ENCODE measurements around the gene PPT2. TPM values are rescaled to one million over a fixed set of nuclear protein-coding genes. Genes with fewer than 3 reads are reported as not detected.

PPT2 gene
- total and polyA plus RNA-seq, 2 of the 8 experiments (the other 6 are each of a cell fraction or from before 2014, with no cell fraction given): 24.1 to 39.5 TPM

DNA sequence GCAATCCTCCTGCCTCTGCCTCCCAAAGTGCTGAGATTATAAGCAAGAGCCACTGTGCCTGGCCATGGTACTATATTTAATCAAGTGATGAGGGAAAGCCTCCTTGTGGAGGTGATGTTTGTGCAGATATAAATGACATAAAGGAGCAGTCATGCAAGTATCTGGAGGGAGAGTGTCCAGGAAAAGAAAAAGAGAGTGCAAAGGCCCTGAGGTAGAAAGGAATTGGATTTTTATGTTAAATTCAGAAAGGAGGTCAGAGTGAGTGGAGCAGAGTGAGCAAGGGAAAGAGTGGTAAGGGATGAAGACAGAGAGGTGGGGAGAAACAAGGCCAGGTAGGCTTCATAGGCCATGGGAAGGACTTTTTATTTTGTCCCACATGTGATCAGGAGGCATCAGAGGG, 16.5 kb upstream of the PPT2 start:
- Histone ChIP-seq H3K36me3 (ENCODE audit: control insufficient read depth in 2 of 4, insufficient read depth in 4 of 4, low read length in 3 of 4) (no peaks in the 10 kb centered on the region), H3K18ac (ENCODE audit: extremely low read depth, low read length) (no peak overlapping the region), H4K8ac (ENCODE audit: extremely low read depth, insufficient read depth, low read length) (no peak overlapping the region), H4K20me1 (replicated peaks in 1 of 2; ENCODE audit: control insufficient read depth in 1 of 2, insufficient read depth in 2 of 2, low read length in 2 of 2) (no peaks in the 10 kb centered on the region), H2AK5ac (ENCODE audit: low read depth, low read length) (no peak overlapping the region), H2BK15ac (ENCODE audit: low read length) (no peak overlapping the region), H3K23me2 (ENCODE audit: low read depth, low read length) (no peaks in the 10 kb centered on the region), H3K79me1 (ENCODE audit: low read depth, low read length) (no peaks in the 10 kb centered on the region), H4K5ac (ENCODE audit: insufficient read length, low read depth, low read length) (no peak overlapping the region), H3K9ac (replicated peaks in 1 of 4; ENCODE audit: extremely low read depth in 1 of 4, low read depth in 3 of 4, low read length in 3 of 4) (no peak overlapping the region), H3K56ac (replicated peaks; ENCODE audit: insufficient read length, low read depth, low read length) (no peak overlapping the region), H3K23ac (ENCODE audit: insufficient read length) (no peak overlapping the region), H2BK20ac (ENCODE audit: low read length) (no peak overlapping the region), H2BK120ac (replicated peaks; ENCODE audit: low read depth, low read length) (no peak overlapping the region), H3K4ac (replicated peaks; ENCODE audit: insufficient read length, low read depth, low read length) (no peak overlapping the region), H3K4me1 (replicated peaks in 1 of 4; ENCODE audit: control insufficient read depth in 3 of 4, insufficient read depth in 4 of 4, low read length in 3 of 4) (no peaks in the 10 kb centered on the region), H2BK12ac (ENCODE audit: low read depth, low read length) (no peak overlapping the region), H2AFZ (ENCODE audit: low read length) (no peak overlapping the region), H2BK5ac (ENCODE audit: low read depth, low read length) (no peak overlapping the region), H3K4me3 (ENCODE audit: extremely low read depth in 1 of 4, insufficient read depth in 2 of 4, low read depth in 3 of 4, low read length in 4 of 4) (no peak overlapping the region), H3K27me3 (replicated peaks in 1 of 4; ENCODE audit: control insufficient read depth in 3 of 4, extremely low read depth in 1 of 4, insufficient read depth in 3 of 4, low read length in 3 of 4) (no peaks in the 10 kb centered on the region), H3K79me2 (ENCODE audit: control insufficient read depth in 1 of 2, insufficient read depth in 2 of 2, low read length in 2 of 2) (no peaks in the 10 kb centered on the region), H4K91ac (replicated peaks; ENCODE audit: insufficient read length, low read length) (no peak overlapping the region), H3K9me3 (ENCODE audit: insufficient read depth in 2 of 2, low read depth in 1 of 2, low read length in 1 of 2) (no peaks in the 10 kb centered on the region), H3K4me2 (ENCODE audit: insufficient read depth in 1 of 2, low read depth in 2 of 2, low read length in 2 of 2) (no peak overlapping the region), H3K14ac (ENCODE audit: insufficient read length) (no peak overlapping the region), H3K27ac (ENCODE audit: low read depth, low read length) (no peak overlapping the region)
- DNase-seq (ENCODE audit: low read depth in 1 of 2, low spot score in 2 of 2): no peak
- POLR2A ChIA-PET (ENCODE audit: partially characterized antibody): interaction anchor here (1.8 kb wide), 1 partner anchor 9 kb away, joined by 6 read pairs; no protein-coding TSS in a partner anchor
- no peak for FAIRE-seq
- no peak for TF ChIP-seq BACH1 (IDR thresholded peaks at IDR 0.05; ENCODE audit: low read length)
- TF ChIP-seq POU5F1 (IDR thresholded peaks at IDR 0.05; ENCODE audit: low read depth, low read length): no peak
- TF ChIP-seq CREB1 (IDR thresholded peaks at IDR 0.05): no peak
- TF ChIP-seq CTBP2 (IDR thresholded peaks at IDR 0.05; ENCODE audit: borderline replicate concordance, insufficient read depth, insufficient read length, low read length): no peak
- no peak for TF ChIP-seq SP1 (IDR thresholded peaks at IDR 0.05; ENCODE audit: low read depth, low read length)
- TF ChIP-seq RBBP5 (IDR thresholded peaks at IDR 0.05; ENCODE audit: borderline replicate concordance, low read depth, low read length): no peak
- no peak for TF ChIP-seq SP4 (IDR thresholded peaks at IDR 0.05; ENCODE audit: low read length)
- no peak for TF ChIP-seq E2F6 (IDR thresholded peaks at IDR 0.05)
- no peak for TF ChIP-seq TCF12 (IDR thresholded peaks at IDR 0.05; ENCODE audit: low read depth, low read length)
- no peak for TF ChIP-seq PHF8 (conservative IDR thresholded peaks at IDR 0.05; ENCODE audit: low read depth, low read length)
- no peak for TF ChIP-seq TAF1 (IDR thresholded peaks at IDR 0.05; ENCODE audit: low read depth, low read length)
- no peak for TF ChIP-seq YY1 (IDR thresholded peaks at IDR 0.05; ENCODE audit: low read depth, low read length)
- no peak for TF ChIP-seq CBX5 (IDR thresholded peaks at IDR 0.05; ENCODE audit: low read depth, low read length)
- CTCF ChIA-PET (ENCODE audit: partially characterized antibody): interaction anchor here (1.0 to 1.4 kb wide), 2 partner anchors 18 to 29 kb away, joined by 4 to 5 read pairs; no protein-coding TSS in a partner anchor

Measured in H1 (cell line).